ENCODE results near the gene RAB10.

DNA sequence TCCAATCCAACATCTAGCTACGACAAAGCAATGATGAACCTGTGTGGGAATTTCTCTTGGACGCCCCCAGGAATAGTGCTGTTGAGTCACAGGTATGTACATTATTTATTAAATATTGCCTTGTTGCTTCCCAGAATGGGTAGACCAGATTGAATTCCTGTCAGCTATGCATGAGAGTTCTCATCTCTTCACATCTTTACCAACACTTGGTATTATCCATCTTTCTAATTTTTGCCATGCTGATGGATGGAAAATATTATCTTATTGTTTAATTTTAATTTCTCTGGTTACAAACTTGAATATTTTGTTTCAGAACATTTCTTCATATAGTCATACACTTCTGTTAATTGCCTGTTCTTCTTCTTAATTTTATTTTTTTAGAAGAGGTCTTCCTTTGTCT lies 9.6 kb upstream of the RAB10 start:
- TF ChIP-seq, protein P1, sequence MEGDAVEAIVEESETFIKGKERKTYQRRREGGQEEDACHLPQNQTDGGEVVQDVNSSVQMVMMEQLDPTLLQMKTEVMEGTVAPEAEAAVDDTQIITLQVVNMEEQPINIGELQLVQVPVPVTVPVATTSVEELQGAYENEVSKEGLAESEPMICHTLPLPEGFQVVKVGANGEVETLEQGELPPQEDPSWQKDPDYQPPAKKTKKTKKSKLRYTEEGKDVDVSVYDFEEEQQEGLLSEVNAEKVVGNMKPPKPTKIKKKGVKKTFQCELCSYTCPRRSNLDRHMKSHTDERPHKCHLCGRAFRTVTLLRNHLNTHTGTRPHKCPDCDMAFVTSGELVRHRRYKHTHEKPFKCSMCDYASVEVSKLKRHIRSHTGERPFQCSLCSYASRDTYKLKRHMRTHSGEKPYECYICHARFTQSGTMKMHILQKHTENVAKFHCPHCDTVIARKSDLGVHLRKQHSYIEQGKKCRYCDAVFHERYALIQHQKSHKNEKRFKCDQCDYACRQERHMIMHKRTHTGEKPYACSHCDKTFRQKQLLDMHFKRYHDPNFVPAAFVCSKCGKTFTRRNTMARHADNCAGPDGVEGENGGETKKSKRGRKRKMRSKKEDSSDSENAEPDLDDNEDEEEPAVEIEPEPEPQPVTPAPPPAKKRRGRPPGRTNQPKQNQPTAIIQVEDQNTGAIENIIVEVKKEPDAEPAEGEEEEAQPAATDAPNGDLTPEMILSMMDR (IDR thresholded peaks at IDR 0.05; ENCODE audit: poor library complexity, severe bottlenecking) = no peak
- TF ChIP-seq TAF1 (IDR thresholded peaks at IDR 0.05; ENCODE audit: low read depth) (no peak), EZH2 (IDR thresholded peaks at IDR 0.05; ENCODE audit: borderline replicate concordance, insufficient read depth, low read length, poor library complexity, severe bottlenecking) (no peak), EP300 (conservative IDR thresholded peaks at IDR 0.05; ENCODE audit: poor library complexity, severe bottlenecking) (no peak), RAD21 (conservative IDR thresholded peaks at IDR 0.05) (no peak), POLR2AphosphoS5 (IDR thresholded peaks at IDR 0.05) (no peak), MXI1 (conservative IDR thresholded peaks at IDR 0.05; ENCODE audit: poor library complexity, severe bottlenecking) (no peak), SMC3 (conservative IDR thresholded peaks at IDR 0.05; ENCODE audit: poor library complexity) (no peak)
- TF ChIP-seq, protein P2, sequence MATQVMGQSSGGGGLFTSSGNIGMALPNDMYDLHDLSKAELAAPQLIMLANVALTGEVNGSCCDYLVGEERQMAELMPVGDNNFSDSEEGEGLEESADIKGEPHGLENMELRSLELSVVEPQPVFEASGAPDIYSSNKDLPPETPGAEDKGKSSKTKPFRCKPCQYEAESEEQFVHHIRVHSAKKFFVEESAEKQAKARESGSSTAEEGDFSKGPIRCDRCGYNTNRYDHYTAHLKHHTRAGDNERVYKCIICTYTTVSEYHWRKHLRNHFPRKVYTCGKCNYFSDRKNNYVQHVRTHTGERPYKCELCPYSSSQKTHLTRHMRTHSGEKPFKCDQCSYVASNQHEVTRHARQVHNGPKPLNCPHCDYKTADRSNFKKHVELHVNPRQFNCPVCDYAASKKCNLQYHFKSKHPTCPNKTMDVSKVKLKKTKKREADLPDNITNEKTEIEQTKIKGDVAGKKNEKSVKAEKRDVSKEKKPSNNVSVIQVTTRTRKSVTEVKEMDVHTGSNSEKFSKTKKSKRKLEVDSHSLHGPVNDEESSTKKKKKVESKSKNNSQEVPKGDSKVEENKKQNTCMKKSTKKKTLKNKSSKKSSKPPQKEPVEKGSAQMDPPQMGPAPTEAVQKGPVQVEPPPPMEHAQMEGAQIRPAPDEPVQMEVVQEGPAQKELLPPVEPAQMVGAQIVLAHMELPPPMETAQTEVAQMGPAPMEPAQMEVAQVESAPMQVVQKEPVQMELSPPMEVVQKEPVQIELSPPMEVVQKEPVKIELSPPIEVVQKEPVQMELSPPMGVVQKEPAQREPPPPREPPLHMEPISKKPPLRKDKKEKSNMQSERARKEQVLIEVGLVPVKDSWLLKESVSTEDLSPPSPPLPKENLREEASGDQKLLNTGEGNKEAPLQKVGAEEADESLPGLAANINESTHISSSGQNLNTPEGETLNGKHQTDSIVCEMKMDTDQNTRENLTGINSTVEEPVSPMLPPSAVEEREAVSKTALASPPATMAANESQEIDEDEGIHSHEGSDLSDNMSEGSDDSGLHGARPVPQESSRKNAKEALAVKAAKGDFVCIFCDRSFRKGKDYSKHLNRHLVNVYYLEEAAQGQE (IDR thresholded peaks at IDR 0.05; ENCODE audit: borderline replicate concordance) = no peak
